Neural cell (in vitro differentiated cells): Measurements from ENCODE around the gene SWAP70. TPM values are rescaled to one million over a fixed set of nuclear protein-coding genes. Genes with fewer than 3 reads are reported as not detected.

Experiments used
- H2AFZ ChIP-seq: fragments of 200-600, 300-800 bp; sonication (generic), shearing (Covaris generic); 2 replicates; pipeline ENCODE4 v1.6.0; 2014; ENCODE audit warnings: low read depth, mild to moderate bottlenecking, antibody characterized with exemption, low read length, moderate library complexity
- H3F3A ChIP-seq: fragments of 200-600 bp; shearing (Covaris generic); 2 replicates; pipeline ENCODE4 v1.6.1; 2016; ENCODE audit warnings: mild to moderate bottlenecking, moderate library complexity, mixed read lengths, antibody characterized with exemption, low read length; ENCODE audit not compliant: insufficient read depth, poor library complexity, severe bottlenecking
- H3K27ac ChIP-seq: fragments of 200-600, 300-800 bp; sonication (generic), shearing (Covaris generic); 2 replicates; pipeline ENCODE4 v1.5.1; 2014; ENCODE audit warnings: mild to moderate bottlenecking, low read length, moderate library complexity
- H3K27me3 ChIP-seq: fragments of 300-800, 200-600 bp; sonication (generic), shearing (Covaris generic); 2 replicates; pipeline ENCODE4 v1.6.0; 2014; ENCODE audit warnings: mild to moderate bottlenecking, low read depth, low read length, moderate library complexity; ENCODE audit not compliant: insufficient read depth
- H3K36me3 ChIP-seq: fragments of 300-800, 200-600 bp; sonication (generic), shearing (Covaris generic); 2 replicates; pipeline ENCODE4 v1.5.1; 2014; ENCODE audit warnings: mild to moderate bottlenecking, antibody characterized with exemption, low read length, moderate library complexity; ENCODE audit not compliant: insufficient read depth
- H3K4me2 ChIP-seq: fragments of 300-800, 200-600 bp; sonication (generic), shearing (Covaris generic); 2 replicates; pipeline ENCODE4 v1.6.0; 2014; ENCODE audit warnings: mild to moderate bottlenecking, low read length
- H3K4me3 ChIP-seq: fragments of 300-800, 200-600 bp; sonication (generic), shearing (Covaris generic); 2 replicates; pipeline ENCODE4 v1.5.1; 2014; ENCODE audit warnings: mild to moderate bottlenecking, low read length, moderate library complexity
- H3K79me2 ChIP-seq: fragments of 200-600 bp; shearing (Covaris generic); replicated peaks from 2 replicates; pipeline ENCODE4 v1.6.0; 2014; ENCODE audit warnings: mild to moderate bottlenecking, low read length, moderate library complexity; ENCODE audit not compliant: insufficient read depth
- H3K9ac ChIP-seq: fragments of 300-800, 200-600 bp; sonication (generic), shearing (Covaris generic); 2 replicates; pipeline ENCODE4 v1.6.1; 2016; ENCODE audit warnings: mild to moderate bottlenecking, low read length, mixed read lengths
- H3K9me2 ChIP-seq: fragments of 200-600 bp; shearing (Covaris generic); 2 replicates; pipeline ENCODE4 v1.6.1; 2016; ENCODE audit warnings: mild to moderate bottlenecking, low read length, mixed read lengths; ENCODE audit not compliant: insufficient read depth
- H3K9me3 ChIP-seq: fragments of 200-600, 300-800 bp; sonication (generic), shearing (Covaris generic); 2 replicates; pipeline ENCODE4 v1.6.1; 2016; ENCODE audit warnings: mild to moderate bottlenecking, mixed run types, low read length, moderate library complexity, mixed read lengths
- H4K20me1 ChIP-seq: fragments of 200-600 bp; shearing (Covaris generic); 2 replicates; pipeline ENCODE4 v1.6.1; 2016; ENCODE audit warnings: mild to moderate bottlenecking, mixed run types; ENCODE audit not compliant: insufficient read depth
- EP300 ChIP-seq: fragments of 450-650 bp; conservative IDR thresholded peaks from 2 replicates; pipeline ENCODE4 v1.6.1; 2014; ENCODE audit warnings: antibody characterized with exemption, mild to moderate bottlenecking, moderate library complexity; ENCODE audit not compliant: poor library complexity, severe bottlenecking
- EZH2 ChIP-seq: fragments of 200-600, 300-800 bp; shearing (Covaris generic), sonication (generic); IDR thresholded peaks from 2 replicates; pipeline ENCODE4 v1.6.1; 2014; ENCODE audit warnings: antibody characterized with exemption, low read length, borderline replicate concordance, mild to moderate bottlenecking; ENCODE audit not compliant: insufficient read depth, poor library complexity, severe bottlenecking
- MXI1 ChIP-seq: fragments of 450-650 bp; conservative IDR thresholded peaks from 2 replicates; pipeline ENCODE4 v1.6.1; 2014; ENCODE audit warnings: antibody characterized with exemption, mild to moderate bottlenecking; ENCODE audit not compliant: poor library complexity, severe bottlenecking
- POLR2AphosphoS5 ChIP-seq: IDR thresholded peaks from 2 replicates; pipeline ENCODE4 v1.6.1; 2012
- RAD21 ChIP-seq: fragments of 450-650 bp; conservative IDR thresholded peaks from 2 replicates; pipeline ENCODE4 v1.6.1; 2014; ENCODE audit warnings: antibody characterized with exemption, mild to moderate bottlenecking, moderate library complexity
- SMC3 ChIP-seq: fragments of 450-650 bp; conservative IDR thresholded peaks from 2 replicates; pipeline ENCODE4 v1.6.1; 2014; ENCODE audit warnings: antibody characterized with exemption, mild to moderate bottlenecking, moderate library complexity; ENCODE audit not compliant: poor library complexity
- TAF1 ChIP-seq: IDR thresholded peaks from 2 replicates; pipeline ENCODE4 v1.6.1; 2012; ENCODE audit warnings: low read depth
- polyA plus RNA-seq: library from polyadenylated mRNA; depleted of rRNA; stranded (reverse); fragments of >200 nt; gene quantifications from 2 replicates; pipeline ENCODE4 v1.2.3, GENCODE V29; 2014
- TF ChIP-seq, protein P1 (sequence below): IDR thresholded peaks from 2 replicates; pipeline ENCODE4 v1.6.1; 2012; ENCODE audit warnings: borderline replicate concordance
- TF ChIP-seq, protein P2 (sequence below): fragments of 450-650 bp; IDR thresholded peaks from 2 replicates; pipeline ENCODE4 v1.5.1; 2014; ENCODE audit warnings: antibody characterized with exemption, mild to moderate bottlenecking, moderate library complexity; ENCODE audit not compliant: poor library complexity, severe bottlenecking

SWAP70 gene
- polyA plus RNA-seq, 1 donor from 2014 or later: 1.4 TPM

DNA sequence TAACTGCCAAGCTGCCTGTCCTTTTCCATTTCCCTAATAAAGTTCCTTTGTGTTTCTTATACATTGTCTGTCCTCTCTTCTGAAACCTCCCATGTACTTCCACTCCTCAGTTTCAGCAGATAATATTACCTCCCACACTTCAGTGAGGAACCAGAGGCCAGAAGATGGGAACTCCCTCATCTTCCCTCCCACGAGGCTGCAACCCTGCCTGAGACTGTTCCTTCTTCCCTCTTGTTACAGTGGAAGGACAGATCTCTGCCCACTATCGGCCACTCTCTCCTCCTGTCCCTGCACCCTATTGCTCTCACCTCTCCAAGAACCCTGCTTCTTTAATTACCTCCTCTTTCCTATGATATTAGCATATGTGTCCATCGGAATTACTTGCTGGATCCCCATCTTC, 38.1 kb upstream of the SWAP70 start:
- Histone ChIP-seq H3K4me2 (peak overlapping the region; percentile 7), H2AFZ (no peak overlapping the region)
- TF ChIP-seq POLR2AphosphoS5 (no peak), EP300 (no peak), EZH2 (no peak), RAD21 (no peak), MXI1 (no peak), SMC3 (no peak), TAF1 (no peak)
- TF ChIP-seq, protein P1, sequence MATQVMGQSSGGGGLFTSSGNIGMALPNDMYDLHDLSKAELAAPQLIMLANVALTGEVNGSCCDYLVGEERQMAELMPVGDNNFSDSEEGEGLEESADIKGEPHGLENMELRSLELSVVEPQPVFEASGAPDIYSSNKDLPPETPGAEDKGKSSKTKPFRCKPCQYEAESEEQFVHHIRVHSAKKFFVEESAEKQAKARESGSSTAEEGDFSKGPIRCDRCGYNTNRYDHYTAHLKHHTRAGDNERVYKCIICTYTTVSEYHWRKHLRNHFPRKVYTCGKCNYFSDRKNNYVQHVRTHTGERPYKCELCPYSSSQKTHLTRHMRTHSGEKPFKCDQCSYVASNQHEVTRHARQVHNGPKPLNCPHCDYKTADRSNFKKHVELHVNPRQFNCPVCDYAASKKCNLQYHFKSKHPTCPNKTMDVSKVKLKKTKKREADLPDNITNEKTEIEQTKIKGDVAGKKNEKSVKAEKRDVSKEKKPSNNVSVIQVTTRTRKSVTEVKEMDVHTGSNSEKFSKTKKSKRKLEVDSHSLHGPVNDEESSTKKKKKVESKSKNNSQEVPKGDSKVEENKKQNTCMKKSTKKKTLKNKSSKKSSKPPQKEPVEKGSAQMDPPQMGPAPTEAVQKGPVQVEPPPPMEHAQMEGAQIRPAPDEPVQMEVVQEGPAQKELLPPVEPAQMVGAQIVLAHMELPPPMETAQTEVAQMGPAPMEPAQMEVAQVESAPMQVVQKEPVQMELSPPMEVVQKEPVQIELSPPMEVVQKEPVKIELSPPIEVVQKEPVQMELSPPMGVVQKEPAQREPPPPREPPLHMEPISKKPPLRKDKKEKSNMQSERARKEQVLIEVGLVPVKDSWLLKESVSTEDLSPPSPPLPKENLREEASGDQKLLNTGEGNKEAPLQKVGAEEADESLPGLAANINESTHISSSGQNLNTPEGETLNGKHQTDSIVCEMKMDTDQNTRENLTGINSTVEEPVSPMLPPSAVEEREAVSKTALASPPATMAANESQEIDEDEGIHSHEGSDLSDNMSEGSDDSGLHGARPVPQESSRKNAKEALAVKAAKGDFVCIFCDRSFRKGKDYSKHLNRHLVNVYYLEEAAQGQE: no peak
- TF ChIP-seq, protein P2, sequence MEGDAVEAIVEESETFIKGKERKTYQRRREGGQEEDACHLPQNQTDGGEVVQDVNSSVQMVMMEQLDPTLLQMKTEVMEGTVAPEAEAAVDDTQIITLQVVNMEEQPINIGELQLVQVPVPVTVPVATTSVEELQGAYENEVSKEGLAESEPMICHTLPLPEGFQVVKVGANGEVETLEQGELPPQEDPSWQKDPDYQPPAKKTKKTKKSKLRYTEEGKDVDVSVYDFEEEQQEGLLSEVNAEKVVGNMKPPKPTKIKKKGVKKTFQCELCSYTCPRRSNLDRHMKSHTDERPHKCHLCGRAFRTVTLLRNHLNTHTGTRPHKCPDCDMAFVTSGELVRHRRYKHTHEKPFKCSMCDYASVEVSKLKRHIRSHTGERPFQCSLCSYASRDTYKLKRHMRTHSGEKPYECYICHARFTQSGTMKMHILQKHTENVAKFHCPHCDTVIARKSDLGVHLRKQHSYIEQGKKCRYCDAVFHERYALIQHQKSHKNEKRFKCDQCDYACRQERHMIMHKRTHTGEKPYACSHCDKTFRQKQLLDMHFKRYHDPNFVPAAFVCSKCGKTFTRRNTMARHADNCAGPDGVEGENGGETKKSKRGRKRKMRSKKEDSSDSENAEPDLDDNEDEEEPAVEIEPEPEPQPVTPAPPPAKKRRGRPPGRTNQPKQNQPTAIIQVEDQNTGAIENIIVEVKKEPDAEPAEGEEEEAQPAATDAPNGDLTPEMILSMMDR: no peak

DNA sequence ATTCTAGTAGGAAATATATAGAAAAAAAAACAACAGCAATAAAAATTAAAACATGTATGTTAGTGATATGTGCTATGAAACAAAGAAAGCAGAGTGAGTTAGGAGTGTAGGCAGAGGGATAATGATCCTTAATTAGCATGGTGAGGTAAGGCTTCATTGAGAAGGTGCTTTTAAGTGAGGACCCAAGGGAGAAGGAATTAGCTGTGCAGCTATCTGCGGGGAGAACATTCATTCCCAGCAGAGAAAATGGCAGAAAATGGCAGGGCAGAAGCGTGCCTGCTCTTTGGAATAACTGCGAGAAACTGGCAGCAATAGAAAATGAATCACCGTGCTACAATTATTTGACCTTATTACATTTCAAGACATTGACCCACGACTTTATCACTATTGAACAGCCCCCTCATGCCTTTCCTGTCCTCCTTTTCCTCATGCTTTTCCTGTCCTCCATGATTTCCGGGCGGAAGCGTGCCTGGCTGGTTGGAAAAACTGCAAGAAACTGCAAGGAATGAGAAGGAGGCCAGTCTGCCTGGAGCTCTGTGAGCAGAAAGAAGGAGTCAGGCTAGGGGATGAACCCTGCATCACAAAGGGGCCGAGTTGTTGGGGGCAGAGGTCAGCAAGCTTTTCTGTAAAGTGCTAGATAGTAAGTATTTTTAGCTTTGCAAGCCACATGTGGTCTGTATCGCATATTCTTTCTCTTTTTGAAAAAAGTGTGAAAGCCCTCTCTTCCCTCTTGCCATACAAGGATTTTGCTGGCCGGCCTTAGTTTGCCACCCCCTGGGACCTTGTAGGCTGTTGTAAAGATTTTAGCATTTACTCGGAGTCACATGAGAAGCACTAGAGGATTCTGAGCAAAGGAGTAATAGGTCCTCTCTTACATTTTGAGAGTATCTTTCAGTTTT, 37.1 kb upstream of the SWAP70 start:
- Histone ChIP-seq H3K4me3 (peak overlapping the region; percentile 28), H3K9me2 (no peaks in the 10 kb centered on the region), H3K36me3 (no peaks in the 10 kb centered on the region), H4K20me1 (no peaks in the 10 kb centered on the region), H3K9me3 (no peaks in the 10 kb centered on the region), H2AFZ (no peak overlapping the region), H3F3A (no peaks in the 10 kb centered on the region), H3K27me3 (no peaks in the 10 kb centered on the region), H3K4me2 (peak overlapping the region; percentile 7), H3K79me2 (no peaks in the 10 kb centered on the region), H3K9ac (no peak overlapping the region), H3K27ac (peak overlapping the region; percentile 16)
- TF ChIP-seq, protein P1: peak; percentile 60
- TF ChIP-seq POLR2AphosphoS5 (peak; percentile 41), EP300 (no peak)

More for the DNA sequence above, 38.1 kb upstream of the SWAP70 start:
- Histone ChIP-seq H3K79me2 (no peaks in the 10 kb centered on the region), H3K9me3 (no peaks in the 10 kb centered on the region), H3K4me3 (no peak overlapping the region), H3K27me3 (no peaks in the 10 kb centered on the region), H3K9ac (no peak overlapping the region), H3K27ac (no peak overlapping the region), H3F3A (no peaks in the 10 kb centered on the region), H3K9me2 (no peaks in the 10 kb centered on the region), H4K20me1 (no peaks in the 10 kb centered on the region), H3K36me3 (no peaks in the 10 kb centered on the region)
